ENCODE results near the gene MMP28. TPM values are rescaled to one million over a fixed set of nuclear protein-coding genes. Genes with fewer than 3 reads are reported as not detected.

The MMP28 gene
- 3.5 TPM for total RNA-seq

- peak; percentile 32 for DNase-seq
Measured at GRCh38 chr17:35795007-35795870, at the start of gene MMP28. TSS of gene MMP28 (minus strand) at chr17:35795641. CDS start at chr17:35795377, 264 bp downstream.

GRCh38 chr17:35844547-35844946, 49.1 kb upstream of the MMP28 start:
- DNase-seq = no peak

- no peak for DNase-seq
Measured at GRCh38 chr17:35843698-35844097, 48.3 kb upstream of the MMP28 start.

- no peak for DNase-seq
Measured at GRCh38 chr17:35842239-35842638, 46.8 kb upstream of the MMP28 start.

GRCh38 chr17:35841505-35841904, 46.1 kb upstream of the MMP28 start:
- DNase-seq = no peak

GRCh38 chr17:35841101-35841500, 45.7 kb upstream of the MMP28 start:
- DNase-seq = no peak

GRCh38 chr17:35825206-35825605, 29.8 kb upstream of the MMP28 start:
- DNase-seq = no peak

GRCh38 chr17:35821308-35821707, 25.9 kb upstream of the MMP28 start:
- no peak for DNase-seq

- DNase-seq = no peak
Measured at GRCh38 chr17:35819455-35819854, 24.0 kb upstream of the MMP28 start.

GRCh38 chr17:35817196-35817595, 21.8 kb upstream of the MMP28 start:
- no peak for DNase-seq

GRCh38 chr17:35816723-35817122, 21.3 kb upstream of the MMP28 start:
- no peak for DNase-seq

GRCh38 chr17:35812456-35812855, 17.0 kb upstream of the MMP28 start:
- DNase-seq = no peak

- DNase-seq = no peak
Measured at GRCh38 chr17:35811759-35812158, 16.3 kb upstream of the MMP28 start.

GRCh38 chr17:35809855-35810461, 14.5 kb upstream of the MMP28 start:
- no peak for DNase-seq

GRCh38 chr17:35808962-35809854, 13.8 kb upstream of the MMP28 start, which contains the start of gene TAF15:
TSS of gene TAF15 (plus strand) at chr17:35809484. CDS start at chr17:35809570, 86 bp downstream.
- DNase-seq = peak; percentile 99

GRCh38 chr17:35808240-35808961, 13.0 kb upstream of the MMP28 start:
- no peak for DNase-seq

GRCh38 chr17:35807371-35808144, 12.1 kb upstream of the MMP28 start:
- DNase-seq = no peak

GRCh38 chr17:35804658-35805192, 9.3 kb upstream of the MMP28 start:
- peak; percentile 89 for DNase-seq

GRCh38 chr17:35801583-35802224, 6.3 kb upstream of the MMP28 start:
- DNase-seq = peak; percentile 79

- peak; percentile 91 for DNase-seq
Measured at GRCh38 chr17:35799942-35800341, 4.5 kb upstream of the MMP28 start.

All from tongue (tissue), 2 donors.